ENCODE measurements around the gene DRC7.

GRCh38 chr16:57665541-57665940, 29.1 kb upstream of the DRC7 start:
- TF ChIP-seq TAF1 (IDR thresholded peaks at IDR 0.05; ENCODE audit: low read depth, low read length) (no peak), POLR2AphosphoS5 (IDR thresholded peaks at IDR 0.05; ENCODE audit: low read depth, low read length) (no peak), POLR2A (IDR thresholded peaks at IDR 0.05; ENCODE audit: low read depth, low read length) (no peak), PAX5 (IDR thresholded peaks at IDR 0.05; ENCODE audit: insufficient read depth, low read length, severe bottlenecking) (no peak), POU2F2 (IDR thresholded peaks at IDR 0.05; ENCODE audit: low read depth, low read length) (no peak), SPI1 (IDR thresholded peaks at IDR 0.05; ENCODE audit: low read depth, low read length) (no peak)
